Stimulated activated naive CD4-positive, alpha-beta T cell (primary cell): ENCODE measurements around the gene HOXB2.
"Not testable (repeated sequence)": the region's sequence is repeated elsewhere in the genome, so short reads cannot be mapped to it uniquely, and the experiment has no call there.

Source experiments
- DNase-seq, 6 experiments: peaks; one replicate each; lab custom pipeline; 2025; lab: John Stamatoyannopoulos, UW

Gene HOXB2

GRCh38 chr17:48514477-48514876 lies 30.4 kb downstream of the HOXB2 start:
- no peak for DNase-seq

- no peak for DNase-seq
These were observed 31.0 kb downstream of the HOXB2 start for GRCh38 chr17:48513666-48514455.

- peak in 2 of 6 experiments; percentile 17 to 21 for DNase-seq
These were observed 31.8 kb downstream of the HOXB2 start for GRCh38 chr17:48513097-48513496.

- peak in 2 of 6 experiments; percentile 30 to 34 for DNase-seq
These were observed 33.9 kb downstream of the HOXB2 start for GRCh38 chr17:48510761-48511604.

- DNase-seq: no peak
These were observed 34.5 kb downstream of the HOXB2 start for GRCh38 chr17:48510381-48510760.

- DNase-seq: not testable (repeated sequence)
These were observed 35.2 kb downstream of the HOXB2 start for GRCh38 chr17:48509708-48510107.

GRCh38 chr17:48506246-48506645 lies 38.7 kb downstream of the HOXB2 start:
- no peak for DNase-seq

GRCh38 chr17:48505788-48506187 lies 39.1 kb downstream of the HOXB2 start:
- DNase-seq: no peak

- no peak for DNase-seq
These were observed 40.0 kb downstream of the HOXB2 start for GRCh38 chr17:48504953-48505352.

- DNase-seq: no peak
These were observed 41.2 kb downstream of the HOXB2 start for GRCh38 chr17:48503747-48504146.

GRCh38 chr17:48502901-48503300 lies 42.0 kb downstream of the HOXB2 start:
- no peak for DNase-seq

GRCh38 chr17:48502312-48502711 lies 42.6 kb downstream of the HOXB2 start:
- DNase-seq: no peak

- DNase-seq: no peak
These were observed 44.2 kb downstream of the HOXB2 start for GRCh38 chr17:48500435-48501426.

- DNase-seq: no peak
These were observed 45.0 kb downstream of the HOXB2 start for GRCh38 chr17:48499735-48500434.

- no peak for DNase-seq
These were observed 45.7 kb downstream of the HOXB2 start for GRCh38 chr17:48499248-48499647.

GRCh38 chr17:48498164-48498850 lies 46.6 kb downstream of the HOXB2 start:
- no peak for DNase-seq

GRCh38 chr17:48497103-48497502 lies 47.8 kb downstream of the HOXB2 start:
- no peak for DNase-seq

GRCh38 chr17:48494335-48494734 lies 50.6 kb downstream of the HOXB2 start:
- no peak for DNase-seq
